Measurements from ENCODE around the gene TEPSIN. TPM values are rescaled to one million over a fixed set of nuclear protein-coding genes. Genes with fewer than 3 reads are reported as not detected.

The TEPSIN gene
- total and polyA plus RNA-seq, 11 donors, result 6.8 to 16.0 (median 10.4) TPM

DNA sequence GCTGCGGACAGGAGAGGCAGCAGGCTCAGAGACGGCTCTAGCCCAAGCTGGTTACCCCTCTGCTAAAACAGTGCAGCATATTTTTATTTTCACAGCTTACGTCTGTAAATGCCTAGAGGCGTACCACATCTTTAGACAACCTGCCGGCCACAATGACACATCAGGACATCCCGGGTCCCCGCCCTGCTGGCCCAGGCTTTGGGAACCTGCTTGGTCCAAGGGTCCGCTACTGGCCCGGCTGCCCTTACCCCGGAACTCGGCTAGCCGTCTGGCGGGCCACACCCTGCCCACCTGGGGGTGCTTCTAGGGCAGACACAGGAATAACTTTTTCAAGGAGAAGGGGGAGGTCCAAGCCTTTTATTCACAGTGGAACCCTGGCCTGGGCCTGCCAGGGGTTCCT, 20.4 kb downstream of the TEPSIN start:
- intact Hi-C loops (cut with DNase I), result no loop called here
- no peak for DNase-seq
- WGBS, 4 donors, result 85 to 93% (median 88%) methylated on average over 12 to 13 of the region's 13 CpGs

GRCh38 chr17:81217491-81217890, 21.4 kb downstream of the TEPSIN start:
- DNase-seq, result no peak
- intact Hi-C loops (cut with DNase I), result no loop called here
- Histone ChIP-seq H3K27ac (no peak overlapping the region), H3K4me3 (no peak overlapping the region), H3K9me3 (no peaks in the 10 kb centered on the region), H3K27me3 (no peaks in the 10 kb centered on the region), H3K4me1 (peaks cover 6 to 15% (median 11%) of the 10 kb centered on the region in 12 donors), H3K36me3 (peaks cover 0 to 12% (median 3%) of the 10 kb centered on the region in 9 donors)
- TF ChIP-seq, protein P1, sequence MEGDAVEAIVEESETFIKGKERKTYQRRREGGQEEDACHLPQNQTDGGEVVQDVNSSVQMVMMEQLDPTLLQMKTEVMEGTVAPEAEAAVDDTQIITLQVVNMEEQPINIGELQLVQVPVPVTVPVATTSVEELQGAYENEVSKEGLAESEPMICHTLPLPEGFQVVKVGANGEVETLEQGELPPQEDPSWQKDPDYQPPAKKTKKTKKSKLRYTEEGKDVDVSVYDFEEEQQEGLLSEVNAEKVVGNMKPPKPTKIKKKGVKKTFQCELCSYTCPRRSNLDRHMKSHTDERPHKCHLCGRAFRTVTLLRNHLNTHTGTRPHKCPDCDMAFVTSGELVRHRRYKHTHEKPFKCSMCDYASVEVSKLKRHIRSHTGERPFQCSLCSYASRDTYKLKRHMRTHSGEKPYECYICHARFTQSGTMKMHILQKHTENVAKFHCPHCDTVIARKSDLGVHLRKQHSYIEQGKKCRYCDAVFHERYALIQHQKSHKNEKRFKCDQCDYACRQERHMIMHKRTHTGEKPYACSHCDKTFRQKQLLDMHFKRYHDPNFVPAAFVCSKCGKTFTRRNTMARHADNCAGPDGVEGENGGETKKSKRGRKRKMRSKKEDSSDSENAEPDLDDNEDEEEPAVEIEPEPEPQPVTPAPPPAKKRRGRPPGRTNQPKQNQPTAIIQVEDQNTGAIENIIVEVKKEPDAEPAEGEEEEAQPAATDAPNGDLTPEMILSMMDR (IDR thresholded peaks at IDR 0.05), result no peak
- TF ChIP-seq POLR2A (IDR thresholded peaks at IDR 0.05), result no peak
- no peak for ATAC-seq
- WGBS, 4 donors, result 89 to 98% (median 91%) methylated on average over 18 of the region's 18 CpGs

More for the DNA sequence above, 20.4 kb downstream of the TEPSIN start:
- Histone ChIP-seq H3K27ac (no peak overlapping the region), H3K4me1 (peaks cover 6 to 20% (median 15%) of the 10 kb centered on the region in 12 donors), H3K4me3 (no peak overlapping the region), H3K9me3 (no peaks in the 10 kb centered on the region), H3K27me3 (no peaks in the 10 kb centered on the region), H3K36me3 (peaks cover 0 to 12% (median 3%) of the 10 kb centered on the region in 9 donors)
- TF ChIP-seq POLR2A (IDR thresholded peaks at IDR 0.05), result no peak
- TF ChIP-seq, protein P1 (IDR thresholded peaks at IDR 0.05), result no peak
- ATAC-seq, result no peak

DNA sequence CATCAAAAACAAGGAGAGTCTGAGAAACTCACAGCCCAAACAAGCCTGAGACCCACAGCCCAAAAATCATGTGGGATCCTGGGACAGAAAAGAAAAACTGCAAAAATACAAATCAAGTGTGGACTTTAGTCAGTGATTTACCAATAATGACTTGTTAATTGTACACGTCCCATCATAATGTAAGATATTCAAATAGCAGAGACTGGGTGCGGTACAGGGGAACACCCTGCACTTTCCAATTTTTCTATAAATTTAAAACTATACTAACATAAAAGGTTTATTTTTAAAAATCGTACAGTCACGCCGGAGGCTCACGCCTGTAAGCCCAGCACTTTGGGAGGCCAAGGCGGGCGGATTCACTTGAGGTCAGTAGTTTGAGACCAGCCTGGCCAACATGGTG, 24.9 kb downstream of the TEPSIN start:
- intact Hi-C loops (cut with DNase I), result no loop called here
- H3K4me3 ChIP-seq, result no peak overlapping the region
- no peaks in the 10 kb centered on the region for H3K27me3 ChIP-seq
- TF ChIP-seq POLR2A (IDR thresholded peaks at IDR 0.05), result no peak
- TF ChIP-seq, protein P1 (IDR thresholded peaks at IDR 0.05), result no peak
- no peak for ATAC-seq
- H3K9me3 ChIP-seq, result no peaks in the 10 kb centered on the region
- peaks cover 0 to 5% (median 0%) of the 10 kb centered on the region in 9 donors for H3K36me3 ChIP-seq
- no peak overlapping the region for H3K27ac ChIP-seq
- DNase-seq, result no peak
- peaks cover 0 to 9% (median 0%) of the 10 kb centered on the region in 12 donors for H3K4me1 ChIP-seq
- 95 to 97% (median 97%) methylated on average over 8 of the region's 8 CpGs for WGBS, 4 donors

- H3K4me1 ChIP-seq, result peaks cover 0 to 9% (median 0%) of the 10 kb centered on the region in 12 donors
- H3K9me3 ChIP-seq, result no peaks in the 10 kb centered on the region
- intact Hi-C loops (cut with DNase I), result no loop called here
- no peaks in the 10 kb centered on the region for H3K27me3 ChIP-seq
- ATAC-seq, result no peak
- TF ChIP-seq, protein P1 (IDR thresholded peaks at IDR 0.05), result no peak
- no peak for TF ChIP-seq POLR2A (IDR thresholded peaks at IDR 0.05)
- 87 to 96% (median 93%) methylated on average over 9 of the region's 9 CpGs for WGBS, 4 donors
- H3K27ac ChIP-seq, result no peak overlapping the region
- H3K36me3 ChIP-seq, result peaks cover 0 to 6% (median 0%) of the 10 kb centered on the region in 9 donors
- DNase-seq, result no peak
- no peak overlapping the region for H3K4me3 ChIP-seq
These were observed 26.5 kb downstream of the TEPSIN start for GRCh38 chr17:81212365-81212764.

Measured in heart left ventricle (tissue), 16 donors.